ENCODE data around the gene TTLL3. TPM values are rescaled to one million over a fixed set of nuclear protein-coding genes. Genes with fewer than 3 reads are reported as not detected.

The TTLL3 gene
- polyA plus RNA-seq, 1 experiment, result 17.8 TPM

- Histone ChIP-seq H3K27ac (ENCODE audit: low read depth, low read length) (no peak overlapping the region), H3K4me3 (ENCODE audit: low read depth, low read length) (no peak overlapping the region), H3K27me3 (ENCODE audit: control insufficient read depth, insufficient read depth, low read length) (no peaks in the 10 kb centered on the region), H3K9me3 (ENCODE audit: control insufficient read depth, insufficient read depth, low read length) (no peaks in the 10 kb centered on the region)
- no peak for DNase-seq (ENCODE audit: low read depth, low spot score)
- ChIA-PET POLR2A (no interaction called here), CTCF (no interaction called here)
- TF ChIP-seq CTCF (IDR thresholded peaks at IDR 0.05; ENCODE audit: low read depth, low read length), result no peak
Measured at GRCh38 chr3:9825451-9826040, 15.5 kb downstream of the TTLL3 start.

GRCh38 chr3:9826815-9827573, 16.9 kb downstream of the TTLL3 start:
- POLR2A ChIA-PET, result interaction anchor here (1.0 kb wide), 1 partner anchor 156 kb away, joined by 4 read pairs; no protein-coding TSS in a partner anchor
- DNase-seq (ENCODE audit: low read depth, low spot score), result no peak
- CTCF ChIA-PET, result interaction anchor here (0.6 to 1.6 kb wide), 4 partner anchors 39 to 119 kb away, joined by 3 to 5 read pairs (median 4); no protein-coding TSS in a partner anchor
- Histone ChIP-seq H3K27me3 (ENCODE audit: control insufficient read depth, insufficient read depth, low read length) (no peaks in the 10 kb centered on the region), H3K4me3 (ENCODE audit: low read depth, low read length) (no peak overlapping the region), H3K27ac (ENCODE audit: low read depth, low read length) (no peak overlapping the region), H3K9me3 (ENCODE audit: control insufficient read depth, insufficient read depth, low read length) (no peaks in the 10 kb centered on the region)
- peak; percentile 28; the same call in 1 of the 2 replicates for TF ChIP-seq CTCF (IDR thresholded peaks at IDR 0.05; ENCODE audit: low read depth, low read length)

- no peak overlapping the region for H3K4me3 ChIP-seq (ENCODE audit: low read depth, low read length)
- no peaks in the 10 kb centered on the region for H3K27me3 ChIP-seq (ENCODE audit: control insufficient read depth, insufficient read depth, low read length)
- no peak overlapping the region for H3K27ac ChIP-seq (ENCODE audit: low read depth, low read length)
- TF ChIP-seq CTCF (IDR thresholded peaks at IDR 0.05; ENCODE audit: low read depth, low read length), result no peak
- ChIA-PET CTCF (no interaction called here), POLR2A (no interaction called here)
- H3K9me3 ChIP-seq (ENCODE audit: control insufficient read depth, insufficient read depth, low read length), result no peaks in the 10 kb centered on the region
- no peak for DNase-seq (ENCODE audit: low read depth, low spot score)
Measured at GRCh38 chr3:9828801-9829755, 19.0 kb downstream of the TTLL3 start.

- no peaks in the 10 kb centered on the region for H3K9me3 ChIP-seq (ENCODE audit: control insufficient read depth, insufficient read depth, low read length)
- no peak for DNase-seq (ENCODE audit: low read depth, low spot score)
- H3K4me3 ChIP-seq (ENCODE audit: low read depth, low read length), result no peak overlapping the region
- H3K27me3 ChIP-seq (ENCODE audit: control insufficient read depth, insufficient read depth, low read length), result no peaks in the 10 kb centered on the region
- no peak overlapping the region for H3K27ac ChIP-seq (ENCODE audit: low read depth, low read length)
- ChIA-PET CTCF (interaction anchor here (0.6 to 1.3 kb wide), 2 partner anchors 102 to 195 kb away, joined by 4 to 5 read pairs; no protein-coding TSS in a partner anchor), POLR2A (interaction anchor here (0.6 kb wide), 2 partner anchors 10 to 1737 kb away, joined by 4 read pairs; no protein-coding TSS in a partner anchor)
- TF ChIP-seq CTCF (IDR thresholded peaks at IDR 0.05; ENCODE audit: low read depth, low read length), result no peak
Measured at GRCh38 chr3:9831253-9831652, 21.2 kb downstream of the TTLL3 start.
